Epithelial cell of proximal tubule (primary cell): ENCODE measurements around the gene PLEKHA1. TPM values are rescaled to one million over a fixed set of nuclear protein-coding genes. Genes with fewer than 3 reads are reported as not detected.

Experiments used
- DNase-seq: peaks from one replicate; pipeline ENCODE4 v3.0.0-alpha.2; 2011; ENCODE audit warnings: low read depth
- H3K4me3 ChIP-seq: 2 replicates; pipeline ENCODE4 v1.5.1; 2011; ENCODE audit warnings: low read depth, mild to moderate bottlenecking, low read length
- CTCF ChIP-seq: conservative IDR thresholded peaks from 2 replicates; pipeline ENCODE4 v1.5.1; 2012; ENCODE audit warnings: low read depth, mild to moderate bottlenecking, low read length
- total RNA-seq: library from RNA; depleted of rRNA; stranded (reverse); fragments of >200 nt; gene quantifications from 2 replicates; pipeline ENCODE4 v1.2.3, GENCODE V29; 2015

Gene PLEKHA1
- total RNA-seq, 1 donor from 2014 or later: 84.6 TPM

- no peak overlapping the region for H3K4me3 ChIP-seq
- DNase-seq: no peak
- TF ChIP-seq CTCF: no peak
Measured at GRCh38 chr10:122387572-122387971, 13.1 kb downstream of the PLEKHA1 start.

- H3K4me3 ChIP-seq: no peak overlapping the region
- no peak for DNase-seq
- TF ChIP-seq CTCF: no peak
Measured at GRCh38 chr10:122388287-122388997, 13.9 kb downstream of the PLEKHA1 start.

GRCh38 chr10:122390271-122390670 lies 15.8 kb downstream of the PLEKHA1 start:
- no peak overlapping the region for H3K4me3 ChIP-seq
- no peak for TF ChIP-seq CTCF
- no peak for DNase-seq

- TF ChIP-seq CTCF: no peak
- no peak for DNase-seq
- no peak overlapping the region for H3K4me3 ChIP-seq
Measured at GRCh38 chr10:122390679-122391078, 16.2 kb downstream of the PLEKHA1 start.

- no peak overlapping the region for H3K4me3 ChIP-seq
- no peak for TF ChIP-seq CTCF
- DNase-seq: no peak
Measured at GRCh38 chr10:122391875-122392274, 17.4 kb downstream of the PLEKHA1 start.

GRCh38 chr10:122392835-122393234 lies 18.3 kb downstream of the PLEKHA1 start:
- H3K4me3 ChIP-seq: no peak overlapping the region
- DNase-seq: no peak
- TF ChIP-seq CTCF: no peak

- TF ChIP-seq CTCF: no peak
- no peak overlapping the region for H3K4me3 ChIP-seq
- DNase-seq: no peak
Measured at GRCh38 chr10:122393288-122393687, 18.8 kb downstream of the PLEKHA1 start.
